Esophagus muscularis mucosa (tissue), 4 donors: ENCODE results near the gene UGT1A3. TPM values are rescaled to one million over a fixed set of nuclear protein-coding genes. Genes with fewer than 3 reads are reported as not detected.

Experiments used
- DNase-seq: peaks from one replicate; pipeline ENCODE4 v3.0.0-alpha.2; 2017; ENCODE audit errors: extremely low spot score
- H3K27ac ChIP-seq, 4 donors: fragments of 200-600 bp; sonication (generic); replicated peaks in 1 of 4; 1 replicate in 3 of 4; 2 replicates in 1 of 4; pipeline ENCODE4 v1.5.1; 2016 to 2019; ENCODE audit warnings: mild to moderate bottlenecking in 1 of 4
- H3K27me3 ChIP-seq, 4 donors: fragments of 200-600 bp; sonication (generic); one replicate each; pipeline versions ENCODE4 v1.5.1 to v1.6.0; 2016 to 2019
- H3K36me3 ChIP-seq, 4 donors: fragments of 200-600 bp; sonication (generic); one replicate each; pipeline ENCODE4 v1.5.1; 2016 to 2019
- H3K4me1 ChIP-seq, 4 donors: fragments of 200-600 bp; sonication (generic); one replicate each; pipeline ENCODE4 v1.5.1; 2016 to 2019
- H3K4me3 ChIP-seq, 4 donors: fragments of 200-600 bp; sonication (generic); 1 replicate in 2 of 4; 2 replicates in 2 of 4; pipeline ENCODE4 v1.5.1; 2016 to 2019; ENCODE audit warnings: mild to moderate bottlenecking in 4 of 4, moderate library complexity in 1 of 4
- H3K9me3 ChIP-seq, 4 donors: fragments of 200-600 bp; sonication (generic); 1 replicate in 3 of 4; 2 replicates in 1 of 4; pipeline ENCODE4 v1.5.1; 2016 to 2019
- CTCF ChIP-seq, 3 experiments: fragments of 200-600 bp in 2 of 3; fragments of 450-650 bp in 1 of 3; sonication (generic) in 2 of 3; IDR thresholded peaks; one replicate each; pipeline ENCODE4 v1.5.1; 2017 to 2019; ENCODE audit warnings: antibody characterized with exemption in 3 of 3, mild to moderate bottlenecking in 2 of 3, moderate library complexity in 1 of 3
- EP300 ChIP-seq: sonication (generic); formaldehyde crosslinking; IDR thresholded peaks from one replicate; pipeline ENCODE4 v1.6.1; 2017; ENCODE audit warnings: antibody characterized with exemption
- POLR2A ChIP-seq: fragments of 450-650 bp; IDR thresholded peaks from one replicate; pipeline ENCODE4 v1.6.1; 2017; ENCODE audit warnings: antibody characterized with exemption, moderate library complexity, mild to moderate bottlenecking, low read depth
- POLR2AphosphoS5 ChIP-seq, 2 donors: sonication (generic); formaldehyde crosslinking; IDR thresholded peaks; one replicate each; pipeline ENCODE4 v1.6.1; 2017; ENCODE audit warnings: antibody characterized with exemption in 2 of 2
- WGBS: methylation state at CpG from one replicate; pipeline ENCODE4 v1.1.5; 2018; 5-methylcytosine and 5-hydroxymethylcytosine counted together
- intact Hi-C: fragments of 100-400 bp; cut with DNase I; formaldehyde crosslinking; loops from one replicate; pipeline ENCODE4 v1.15.1; 2023
- total RNA-seq, 4 donors: library from RNA; depleted of rRNA; stranded (reverse); fragments of >200 nt; gene quantifications; one replicate each; pipeline versions ENCODE4 v1.1.0 to v1.2.1, GENCODE V29; 2016

Gene UGT1A3
- total RNA-seq, 4 donors from 2014 or later: not detected

- no peaks in the 10 kb centered on the region for H3K4me1 ChIP-seq
- intact Hi-C loops: no loop called here
- no peaks in the 10 kb centered on the region for H3K27me3 ChIP-seq
- no peak for DNase-seq
- H3K4me3 ChIP-seq: no peak overlapping the region
- WGBS: 89% methylated on average over 7 of the region's 7 CpGs
- TF ChIP-seq POLR2A (no peak), POLR2AphosphoS5 (IDR thresholded peaks at IDR 0.05) (no peak), CTCF (IDR thresholded peaks at IDR 0.05) (no peak), EP300 (no peak)
- no peaks in the 10 kb centered on the region for H3K36me3 ChIP-seq
- no peaks in the 10 kb centered on the region for H3K9me3 ChIP-seq
- no peak overlapping the region for H3K27ac ChIP-seq
Measured at GRCh38 chr2:233792720-233793119, 63.9 kb downstream of the UGT1A3 start.

- no peak overlapping the region for H3K4me3 ChIP-seq
- H3K9me3 ChIP-seq: no peaks in the 10 kb centered on the region
- H3K27me3 ChIP-seq: no peaks in the 10 kb centered on the region
- no peaks in the 10 kb centered on the region for H3K4me1 ChIP-seq
- no peak for DNase-seq
- WGBS: 87% methylated on average over 16 of the region's 18 CpGs
- TF ChIP-seq POLR2A (no peak), CTCF (IDR thresholded peaks at IDR 0.05) (no peak), POLR2AphosphoS5 (IDR thresholded peaks at IDR 0.05) (no peak), EP300 (no peak)
- intact Hi-C loops: no loop called here
- no peak overlapping the region for H3K27ac ChIP-seq
- no peaks in the 10 kb centered on the region for H3K36me3 ChIP-seq
Measured at GRCh38 chr2:233793465-233794127, 64.8 kb downstream of the UGT1A3 start.

- Histone ChIP-seq H3K36me3 (no peaks in the 10 kb centered on the region), H3K27me3 (no peaks in the 10 kb centered on the region), H3K9me3 (no peaks in the 10 kb centered on the region), H3K27ac (no peak overlapping the region), H3K4me3 (no peak overlapping the region), H3K4me1 (no peaks in the 10 kb centered on the region)
- TF ChIP-seq POLR2AphosphoS5 (IDR thresholded peaks at IDR 0.05): no peak
- TF ChIP-seq POLR2A: no peak
- TF ChIP-seq CTCF (IDR thresholded peaks at IDR 0.05): no peak
- no peak for TF ChIP-seq EP300
- no peak for DNase-seq
- 84% methylated on average over 15 of the region's 17 CpGs for WGBS
- intact Hi-C loops: no loop called here
Measured at GRCh38 chr2:233794128-233794658, 65.4 kb downstream of the UGT1A3 start.

GRCh38 chr2:233795735-233796171, 66.9 kb downstream of the UGT1A3 start:
- 95% methylated on average over 4 of the region's 13 CpGs for WGBS
- no peak for DNase-seq
- intact Hi-C loops: no loop called here

More at GRCh38 chr2:233795735-233796171, 66.9 kb downstream of the UGT1A3 start:
- Histone ChIP-seq H3K4me3 (no peak overlapping the region), H3K27me3 (no peaks in the 10 kb centered on the region), H3K4me1 (no peaks in the 10 kb centered on the region), H3K27ac (no peak overlapping the region), H3K9me3 (no peaks in the 10 kb centered on the region), H3K36me3 (no peaks in the 10 kb centered on the region)
- TF ChIP-seq POLR2A: no peak
- no peak for TF ChIP-seq POLR2AphosphoS5 (IDR thresholded peaks at IDR 0.05)
- TF ChIP-seq EP300: no peak
- TF ChIP-seq CTCF (IDR thresholded peaks at IDR 0.05): no peak
